Smooth muscle cell (in vitro differentiated cells): Measurements from ENCODE around the gene SLC23A3. TPM values are rescaled to one million over a fixed set of nuclear protein-coding genes. Genes with fewer than 3 reads are reported as not detected.

ENCODE experiments used
- DNase-seq: peaks from one replicate; lab custom pipeline; 2025; ENCODE audit not compliant: unreplicated experiment; lab: John Stamatoyannopoulos, UW
- H2AFZ ChIP-seq: fragments of 200-600 bp; sonication (generic); 2 replicates; pipeline ENCODE4 v1.6.0; 2016; ENCODE audit warnings: antibody characterized with exemption, low read depth, mild to moderate bottlenecking
- H3F3A ChIP-seq: fragments of 200-600 bp; sonication (generic); 2 replicates; pipeline ENCODE4 v1.6.0; 2017; ENCODE audit warnings: antibody characterized with exemption, low read depth
- H3K27ac ChIP-seq: fragments of 200-600 bp; sonication (generic); 2 replicates; pipeline ENCODE4 v1.5.1; 2016; ENCODE audit warnings: low read depth, mild to moderate bottlenecking
- H3K27me3 ChIP-seq: fragments of 200-600 bp; sonication (generic); 2 replicates; pipeline ENCODE4 v1.6.1; 2016; ENCODE audit warnings: low read depth, mild to moderate bottlenecking
- H3K36me3 ChIP-seq: fragments of 200-600 bp; sonication (generic); 2 replicates; pipeline ENCODE4 v1.5.1; 2016; ENCODE audit warnings: low read depth
- H3K4me1 ChIP-seq: fragments of 200-600 bp; sonication (generic); 2 replicates; pipeline ENCODE4 v1.5.1; 2016; ENCODE audit warnings: low read depth
- H3K4me2 ChIP-seq: fragments of 200-600 bp; sonication (generic); 2 replicates; pipeline ENCODE4 v1.6.0; 2016; ENCODE audit warnings: mild to moderate bottlenecking
- H3K4me3 ChIP-seq: fragments of 200-600 bp; sonication (generic); 2 replicates; pipeline ENCODE4 v1.5.1; 2016; ENCODE audit warnings: mild to moderate bottlenecking
- H3K79me2 ChIP-seq: fragments of 200-600 bp; sonication (generic); 2 replicates; pipeline ENCODE4 v1.6.0; 2016; ENCODE audit warnings: low read depth, mild to moderate bottlenecking
- H3K9ac ChIP-seq: fragments of 200-600 bp; sonication (generic); 2 replicates; pipeline ENCODE4 v1.6.0; 2016; ENCODE audit warnings: low read depth
- H3K9me3 ChIP-seq: fragments of 200-600 bp; sonication (generic); replicated peaks from 2 replicates; pipeline ENCODE4 v1.5.1; 2016; ENCODE audit warnings: low read depth
- H4K20me1 ChIP-seq: fragments of 200-600 bp; sonication (generic); 2 replicates; pipeline ENCODE4 v1.6.0; 2016; ENCODE audit warnings: low read depth
- WGBS: methylation state at CpG from one replicate; pipeline ENCODE4 v1.1.7; 2016; ENCODE audit warnings: low lambda C conversion rate; 5-methylcytosine and 5-hydroxymethylcytosine counted together
- polyA plus RNA-seq: library from polyadenylated mRNA; unstranded; fragments of >200 nt; fragmentation: Nextera tagmentation; extraction: Ambion mirVana; gene quantifications from 2 replicates; pipeline ENCODE4 v1.2.1, GENCODE V29; 2016
- total RNA-seq: library from RNA; depleted of rRNA; stranded (reverse); fragments of >200 nt; gene quantifications from 2 replicates; pipeline ENCODE4 v1.2.3, GENCODE V29; 2014
- TF ChIP-seq, protein P1 (sequence below): fragments of 200-600 bp; sonication (generic); IDR thresholded peaks from 2 replicates; pipeline ENCODE4 v1.5.1; 2017; ENCODE audit warnings: borderline replicate concordance, mild to moderate bottlenecking, antibody characterized with exemption; ENCODE audit not compliant: insufficient read depth, poor library complexity, severe bottlenecking

The SLC23A3 gene
- total and polyA plus RNA-seq, 2 experiments from 2014 or later = not detected

- H3F3A ChIP-seq = peaks cover 13% of the 10 kb centered on the region
- DNase-seq = peak; percentile 9
- no peak overlapping the region for H2AFZ ChIP-seq
- WGBS = 54% methylated on average over 7 of the region's 7 CpGs
- H4K20me1 ChIP-seq = peaks cover under 1% of the 10 kb centered on the region
- no peaks in the 10 kb centered on the region for H3K27me3 ChIP-seq
- H3K9me3 ChIP-seq = no peaks in the 10 kb centered on the region
- no peak overlapping the region for H3K9ac ChIP-seq
- no peak overlapping the region for H3K4me3 ChIP-seq
- H3K79me2 ChIP-seq = no peaks in the 10 kb centered on the region
- H3K36me3 ChIP-seq = no peaks in the 10 kb centered on the region
- H3K4me2 ChIP-seq = no peak overlapping the region
- TF ChIP-seq, protein P1, sequence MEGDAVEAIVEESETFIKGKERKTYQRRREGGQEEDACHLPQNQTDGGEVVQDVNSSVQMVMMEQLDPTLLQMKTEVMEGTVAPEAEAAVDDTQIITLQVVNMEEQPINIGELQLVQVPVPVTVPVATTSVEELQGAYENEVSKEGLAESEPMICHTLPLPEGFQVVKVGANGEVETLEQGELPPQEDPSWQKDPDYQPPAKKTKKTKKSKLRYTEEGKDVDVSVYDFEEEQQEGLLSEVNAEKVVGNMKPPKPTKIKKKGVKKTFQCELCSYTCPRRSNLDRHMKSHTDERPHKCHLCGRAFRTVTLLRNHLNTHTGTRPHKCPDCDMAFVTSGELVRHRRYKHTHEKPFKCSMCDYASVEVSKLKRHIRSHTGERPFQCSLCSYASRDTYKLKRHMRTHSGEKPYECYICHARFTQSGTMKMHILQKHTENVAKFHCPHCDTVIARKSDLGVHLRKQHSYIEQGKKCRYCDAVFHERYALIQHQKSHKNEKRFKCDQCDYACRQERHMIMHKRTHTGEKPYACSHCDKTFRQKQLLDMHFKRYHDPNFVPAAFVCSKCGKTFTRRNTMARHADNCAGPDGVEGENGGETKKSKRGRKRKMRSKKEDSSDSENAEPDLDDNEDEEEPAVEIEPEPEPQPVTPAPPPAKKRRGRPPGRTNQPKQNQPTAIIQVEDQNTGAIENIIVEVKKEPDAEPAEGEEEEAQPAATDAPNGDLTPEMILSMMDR = peak; percentile 81
- H3K4me1 ChIP-seq = peaks cover 16% of the 10 kb centered on the region
- H3K27ac ChIP-seq = no peak overlapping the region
Observed at GRCh38 chr2:219119422-219120043, 50.3 kb downstream of the SLC23A3 start.

DNA sequence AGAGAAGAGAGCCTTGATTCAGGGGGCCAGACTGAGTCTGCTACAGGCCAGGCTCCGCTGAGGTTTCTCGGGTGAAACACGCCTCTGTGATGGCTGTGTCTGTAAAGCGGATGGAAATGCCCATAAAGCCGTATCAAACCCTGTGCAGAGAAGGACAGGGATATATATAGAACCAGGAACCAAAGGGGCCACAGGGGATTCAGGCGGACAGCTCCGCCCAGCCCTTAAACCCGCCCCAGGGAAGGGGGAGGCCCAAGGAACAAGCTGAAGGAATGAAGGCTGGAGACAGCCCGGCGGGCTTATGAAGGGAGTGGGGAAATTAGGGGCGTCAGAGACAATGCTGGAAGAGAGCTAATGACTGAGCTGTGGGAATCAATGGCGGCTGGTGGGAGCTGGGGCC is 51.3 kb downstream of the SLC23A3 start:
- peaks cover 11% of the 10 kb centered on the region for H3F3A ChIP-seq
- H3K4me1 ChIP-seq = peaks cover 7% of the 10 kb centered on the region
- H3K4me2 ChIP-seq = peak overlapping the region; percentile 44
- DNase-seq = no peak
- TF ChIP-seq, protein P1 = no peak
- H3K4me3 ChIP-seq = no peak overlapping the region
- no peaks in the 10 kb centered on the region for H3K79me2 ChIP-seq
- H3K36me3 ChIP-seq = no peaks in the 10 kb centered on the region
- no peaks in the 10 kb centered on the region for H3K27me3 ChIP-seq
- H4K20me1 ChIP-seq = no peaks in the 10 kb centered on the region
- H2AFZ ChIP-seq = no peak overlapping the region
- H3K9me3 ChIP-seq = no peaks in the 10 kb centered on the region
- H3K9ac ChIP-seq = no peak overlapping the region
- 57% methylated on average over 12 of the region's 12 CpGs for WGBS
- no peak overlapping the region for H3K27ac ChIP-seq

DNA sequence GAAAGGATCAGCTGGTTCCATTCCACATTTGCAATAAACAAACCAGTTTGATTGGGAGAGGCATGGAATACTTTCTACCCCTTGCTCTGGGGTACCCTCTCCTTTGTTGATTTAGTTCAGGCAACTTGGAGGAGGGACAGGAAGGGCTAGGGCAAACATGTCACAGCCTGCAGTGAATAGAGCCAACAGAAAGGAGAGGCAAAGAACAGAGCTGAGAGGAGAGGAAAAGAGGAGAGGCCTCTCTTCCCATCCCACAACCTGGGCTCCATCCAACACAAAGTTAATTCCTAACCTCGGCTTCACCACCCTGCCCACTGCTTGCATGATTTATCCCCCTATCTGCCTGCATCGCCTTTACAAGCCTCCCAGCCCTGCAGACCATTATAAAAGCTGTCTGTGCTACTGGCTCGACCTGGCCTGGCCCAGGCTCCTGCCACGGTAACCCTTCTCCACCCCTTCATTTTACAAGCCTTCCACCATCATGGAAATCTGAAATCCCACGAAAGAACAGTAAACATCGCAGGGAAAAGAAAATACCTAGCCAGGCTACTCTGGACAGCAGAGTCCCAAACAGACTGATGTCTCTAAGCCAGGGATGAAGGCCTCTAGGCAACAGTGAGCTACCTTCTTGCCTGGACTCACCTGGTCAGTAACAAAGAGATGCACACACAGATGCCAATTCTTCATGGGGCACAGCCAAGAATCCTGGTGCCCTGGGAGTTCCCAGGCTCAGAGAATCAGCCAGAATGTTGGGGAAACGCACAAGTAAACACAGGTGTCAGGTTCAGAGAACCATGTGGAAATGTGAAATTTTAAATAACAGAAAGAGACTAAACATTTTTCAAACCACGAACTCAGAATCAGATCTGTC is 52.8 kb downstream of the SLC23A3 start:
- Histone ChIP-seq H3K36me3 (no peaks in the 10 kb centered on the region), H2AFZ (no peak overlapping the region), H3K4me1 (no peaks in the 10 kb centered on the region), H3K9me3 (no peaks in the 10 kb centered on the region), H4K20me1 (no peaks in the 10 kb centered on the region), H3K4me3 (no peak overlapping the region), H3K27me3 (no peaks in the 10 kb centered on the region), H3F3A (peaks cover 3% of the 10 kb centered on the region), H3K4me2 (no peak overlapping the region), H3K79me2 (no peaks in the 10 kb centered on the region), H3K9ac (no peak overlapping the region), H3K27ac (no peak overlapping the region)
- TF ChIP-seq, protein P1 = no peak
- WGBS = 70% methylated on average over 8 of the region's 8 CpGs
- DNase-seq = no peak
